ENCODE data around the gene TBC1D5.

DNA sequence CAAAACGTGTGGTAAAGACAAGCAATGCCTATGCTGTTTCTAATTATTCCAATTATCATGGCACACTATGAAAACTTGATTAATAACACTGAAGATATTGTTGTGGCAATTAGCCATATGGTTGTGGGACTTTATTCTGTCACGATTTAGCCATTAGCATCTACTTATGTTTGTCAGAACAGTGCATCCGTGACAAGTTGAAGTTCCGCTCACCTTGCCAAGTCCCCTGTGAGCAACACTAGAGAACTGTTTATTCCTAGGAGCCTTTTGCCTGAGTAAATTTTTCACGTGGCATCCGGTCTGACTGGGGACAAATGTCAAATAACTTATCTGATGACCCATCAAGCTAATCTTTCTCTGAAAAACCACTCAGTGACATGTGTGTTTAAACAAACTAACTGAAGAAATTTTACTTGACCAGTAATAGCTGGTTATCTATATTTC, 403.3 kb downstream of the TBC1D5 start:
- TF ChIP-seq GATA2 (IDR thresholded peaks at IDR 0.05; ENCODE audit: low read depth, low read length): no peak
- no peak for TF ChIP-seq GATA3 (IDR thresholded peaks at IDR 0.05; ENCODE audit: low read depth, low read length)
